Ascending aorta (tissue), 2 donors: Measurements from ENCODE around the gene ADAMTS2. TPM values are rescaled to one million over a fixed set of nuclear protein-coding genes. Genes with fewer than 3 reads are reported as not detected.

Experiments used
- DNase-seq, 2 donors: peaks; one replicate each; pipeline ENCODE4 v3.0.0-alpha.2; 2019; ENCODE audit warnings: low spot score in 2 of 2
- H3K27ac ChIP-seq, 2 donors: fragments of 200-600 bp; sonication (generic); one replicate each; pipeline ENCODE4 v1.5.1; 2016 to 2017; ENCODE audit warnings: mild to moderate bottlenecking in 1 of 2
- H3K27me3 ChIP-seq: fragments of 200-600 bp; sonication (generic); one replicate; pipeline ENCODE4 v1.5.1; 2017
- H3K36me3 ChIP-seq, 2 donors: fragments of 200-600 bp; sonication (generic); one replicate each; pipeline ENCODE4 v1.5.1; 2016
- H3K4me1 ChIP-seq, 2 donors: fragments of 200-600 bp; sonication (generic); one replicate each; pipeline ENCODE4 v1.5.1; 2016 to 2017; ENCODE audit warnings: mild to moderate bottlenecking in 1 of 2
- H3K4me3 ChIP-seq, 2 donors: fragments of 200-600 bp; sonication (generic); one replicate each; pipeline ENCODE4 v1.5.1; 2016 to 2017; ENCODE audit warnings: mild to moderate bottlenecking in 1 of 2
- H3K9me3 ChIP-seq, 2 donors: fragments of 200-600 bp; sonication (generic); one replicate each; pipeline ENCODE4 v1.5.1; 2016
- intact Hi-C: fragments of 100-400 bp; cut with DNase I; formaldehyde crosslinking; loops from one replicate; pipeline ENCODE4 v1.15.1; 2023
- total RNA-seq: library from RNA; depleted of rRNA; stranded (reverse); fragments of >200 nt; gene quantifications from one replicate; pipeline ENCODE4 v1.1.0, GENCODE V29; 2016
- TF ChIP-seq, protein P1 (sequence below), 3 experiments: fragments of 200-600 bp in 2 of 3; fragments of 450-650 bp in 1 of 3; sonication (generic) in 2 of 3; IDR thresholded peaks; one replicate each; pipeline ENCODE4 v1.5.1; 2016 to 2019; ENCODE audit warnings: antibody characterized with exemption in 3 of 3, mild to moderate bottlenecking in 1 of 3, moderate library complexity in 1 of 3

The ADAMTS2 gene
- total RNA-seq, 1 donor from 2014 or later = 51.0 TPM

DNA sequence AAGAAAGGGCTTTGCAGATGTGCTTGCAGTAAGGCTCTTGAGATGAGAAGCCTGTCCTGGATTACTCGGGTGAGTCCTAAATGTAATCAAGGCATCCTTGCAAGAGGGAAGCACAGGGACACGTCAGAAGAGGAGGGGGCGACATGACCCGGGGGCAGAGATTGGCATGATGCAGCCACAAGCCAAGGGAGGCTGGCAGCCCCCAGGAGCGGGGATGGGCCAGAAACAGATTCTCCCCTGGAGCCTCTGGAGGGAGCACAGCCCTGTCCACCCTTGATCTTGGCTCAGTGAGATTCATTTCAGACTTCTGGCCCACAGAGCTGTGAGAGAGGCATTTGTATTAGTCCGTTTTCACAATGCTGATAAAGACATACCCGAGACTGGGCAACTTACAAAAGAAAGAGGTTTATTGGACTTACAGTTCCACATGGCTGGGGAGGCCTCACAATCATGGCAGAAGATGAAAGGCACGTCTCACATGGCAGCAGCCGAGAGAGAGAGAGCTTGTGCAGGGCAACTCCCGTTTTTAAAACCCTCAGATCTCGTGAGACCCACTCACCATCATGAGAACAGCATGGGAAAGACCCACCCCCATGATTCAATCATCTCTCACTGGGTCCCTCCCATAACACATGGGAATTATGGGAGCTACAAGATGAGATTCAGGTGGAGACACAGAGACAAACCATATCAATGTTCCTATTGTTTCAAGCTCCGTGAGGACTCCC, 76.1 kb downstream of the ADAMTS2 start:
- Histone ChIP-seq H3K4me3 (no peak overlapping the region), H3K9me3 (no peaks in the 10 kb centered on the region), H3K27me3 (no peaks in the 10 kb centered on the region), H3K4me1 (peaks cover 22 to 42% of the 10 kb centered on the region in 2 donors), H3K27ac (peak overlapping the region in 1 of 2 donors; percentile 70), H3K36me3 (no peaks in the 10 kb centered on the region)
- TF ChIP-seq, protein P1, sequence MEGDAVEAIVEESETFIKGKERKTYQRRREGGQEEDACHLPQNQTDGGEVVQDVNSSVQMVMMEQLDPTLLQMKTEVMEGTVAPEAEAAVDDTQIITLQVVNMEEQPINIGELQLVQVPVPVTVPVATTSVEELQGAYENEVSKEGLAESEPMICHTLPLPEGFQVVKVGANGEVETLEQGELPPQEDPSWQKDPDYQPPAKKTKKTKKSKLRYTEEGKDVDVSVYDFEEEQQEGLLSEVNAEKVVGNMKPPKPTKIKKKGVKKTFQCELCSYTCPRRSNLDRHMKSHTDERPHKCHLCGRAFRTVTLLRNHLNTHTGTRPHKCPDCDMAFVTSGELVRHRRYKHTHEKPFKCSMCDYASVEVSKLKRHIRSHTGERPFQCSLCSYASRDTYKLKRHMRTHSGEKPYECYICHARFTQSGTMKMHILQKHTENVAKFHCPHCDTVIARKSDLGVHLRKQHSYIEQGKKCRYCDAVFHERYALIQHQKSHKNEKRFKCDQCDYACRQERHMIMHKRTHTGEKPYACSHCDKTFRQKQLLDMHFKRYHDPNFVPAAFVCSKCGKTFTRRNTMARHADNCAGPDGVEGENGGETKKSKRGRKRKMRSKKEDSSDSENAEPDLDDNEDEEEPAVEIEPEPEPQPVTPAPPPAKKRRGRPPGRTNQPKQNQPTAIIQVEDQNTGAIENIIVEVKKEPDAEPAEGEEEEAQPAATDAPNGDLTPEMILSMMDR (IDR thresholded peaks at IDR 0.05) = no peak
- peak in 1 of 2 donors; percentile 55 for DNase-seq
- intact Hi-C loops = loop anchor here (5.0 to 10.0 kb wide), 2 partner anchors 43 to 286 kb away; partner anchors contain the start of gene RUFY1

DNA sequence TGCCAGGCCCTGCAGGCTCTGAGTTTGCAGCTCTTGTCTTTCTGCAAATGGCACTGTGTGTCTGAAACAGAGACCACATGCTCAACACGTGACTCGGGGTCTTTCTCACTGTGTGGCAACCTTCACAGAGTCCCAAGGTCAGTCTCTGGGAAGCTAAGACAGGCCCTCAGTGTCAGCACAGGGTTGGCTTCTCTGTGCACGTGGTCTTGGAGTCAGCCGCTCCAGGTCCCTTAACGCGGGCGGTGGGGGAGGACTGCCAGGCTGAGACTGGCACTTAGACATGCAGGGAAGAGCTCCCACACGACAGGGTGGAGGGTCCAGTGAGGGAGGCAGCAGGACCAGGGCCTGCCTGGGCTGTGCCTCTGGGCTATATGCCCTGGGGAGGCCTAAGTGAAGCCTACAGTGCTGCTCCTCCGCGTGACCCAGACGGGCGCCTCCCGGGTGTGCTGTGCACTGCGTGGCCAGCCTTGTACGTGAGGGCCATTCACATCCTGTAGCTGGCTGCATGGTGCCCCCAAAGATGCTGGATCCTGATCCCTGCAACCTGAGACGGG, 76.8 kb downstream of the ADAMTS2 start:
- intact Hi-C loops = loop anchor here (5.0 to 10.0 kb wide), 2 partner anchors 44 to 286 kb away; partner anchors contain the start of gene RUFY1
- Histone ChIP-seq H3K9me3 (no peaks in the 10 kb centered on the region), H3K4me3 (no peak overlapping the region), H3K27me3 (no peaks in the 10 kb centered on the region), H3K36me3 (no peaks in the 10 kb centered on the region), H3K27ac (no peak overlapping the region), H3K4me1 (peaks cover 22 to 42% of the 10 kb centered on the region in 2 donors)
- DNase-seq = peak in 1 of 2 donors; percentile 47
- TF ChIP-seq, protein P1 (IDR thresholded peaks at IDR 0.05) = no peak

DNA sequence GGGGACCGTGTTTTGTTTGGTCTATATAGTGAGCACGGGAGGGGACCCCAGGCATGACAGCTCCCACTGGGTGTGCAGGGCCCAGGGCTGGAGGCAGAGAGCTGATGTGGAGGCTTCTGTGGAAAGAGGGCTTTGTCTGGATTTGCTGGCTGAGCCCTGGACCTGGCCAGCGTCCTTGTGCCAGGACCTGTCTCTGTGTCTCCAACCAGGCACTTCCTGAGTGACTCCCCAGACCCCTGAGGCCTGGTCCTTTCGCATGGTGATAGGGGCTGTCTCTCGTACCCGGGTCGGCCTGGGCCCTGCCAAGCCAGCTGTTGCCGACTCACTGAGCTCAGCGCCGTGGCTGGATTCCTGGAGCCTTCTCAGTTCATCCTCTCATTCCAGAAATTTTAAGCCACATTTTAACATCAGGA, 77.6 kb downstream of the ADAMTS2 start:
- H3K4me1 ChIP-seq = peaks cover 22 to 42% of the 10 kb centered on the region in 2 donors
- no peaks in the 10 kb centered on the region for H3K9me3 ChIP-seq
- peak overlapping the region in 1 of 2 donors; percentile 33 for H3K27ac ChIP-seq
- TF ChIP-seq, protein P1 (IDR thresholded peaks at IDR 0.05) = no peak
- H3K27me3 ChIP-seq = no peaks in the 10 kb centered on the region
- H3K36me3 ChIP-seq = no peaks in the 10 kb centered on the region
- intact Hi-C loops = loop anchor here (2.0 to 10.0 kb wide), 3 partner anchors 27 to 287 kb away; partner anchors contain the start of gene RUFY1
- DNase-seq = peak in 1 of 2 donors; percentile 63
- no peak overlapping the region for H3K4me3 ChIP-seq

DNA sequence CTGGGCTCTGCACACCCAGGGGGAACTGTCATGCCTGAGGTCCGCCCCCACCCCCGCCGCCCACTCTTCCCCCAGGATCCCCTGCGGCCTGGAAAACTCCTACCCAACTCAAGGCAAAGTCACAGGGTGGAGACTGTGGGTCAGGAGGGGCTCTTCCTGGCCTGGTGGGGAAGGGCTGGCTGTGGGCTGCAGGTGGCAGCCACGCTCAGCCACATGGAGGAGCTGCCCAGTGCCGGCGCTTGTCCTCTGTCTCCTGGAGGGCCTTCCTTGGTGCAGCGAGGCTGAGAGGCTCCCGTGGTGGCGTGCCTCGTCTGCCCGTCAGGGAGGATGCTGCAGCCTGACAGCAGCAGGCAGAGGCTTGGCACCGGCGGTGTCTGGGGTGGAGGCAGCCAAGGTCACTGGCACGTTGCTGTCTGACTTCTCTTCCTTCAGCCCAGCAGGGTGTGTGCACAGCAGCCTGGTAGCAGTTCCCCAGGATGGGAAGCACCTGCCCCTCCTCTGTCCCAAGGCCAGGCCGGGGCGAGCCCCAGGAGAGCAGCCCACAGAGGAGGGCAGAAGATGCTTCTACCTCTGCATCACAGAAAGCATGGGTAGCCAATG, 78.1 kb downstream of the ADAMTS2 start:
- Histone ChIP-seq H3K4me3 (no peak overlapping the region), H3K27me3 (no peaks in the 10 kb centered on the region), H3K27ac (peak overlapping the region in 1 of 2 donors; percentile 33), H3K9me3 (no peaks in the 10 kb centered on the region), H3K4me1 (peaks cover 22 to 42% of the 10 kb centered on the region in 2 donors), H3K36me3 (no peaks in the 10 kb centered on the region)
- peak; percentile 5 to 63 for DNase-seq
- TF ChIP-seq, protein P1 (IDR thresholded peaks at IDR 0.05) = no peak
- intact Hi-C loops = loop anchor here (2.0 to 10.0 kb wide), 3 partner anchors 28 to 288 kb away; partner anchors contain the start of gene RUFY1

DNA sequence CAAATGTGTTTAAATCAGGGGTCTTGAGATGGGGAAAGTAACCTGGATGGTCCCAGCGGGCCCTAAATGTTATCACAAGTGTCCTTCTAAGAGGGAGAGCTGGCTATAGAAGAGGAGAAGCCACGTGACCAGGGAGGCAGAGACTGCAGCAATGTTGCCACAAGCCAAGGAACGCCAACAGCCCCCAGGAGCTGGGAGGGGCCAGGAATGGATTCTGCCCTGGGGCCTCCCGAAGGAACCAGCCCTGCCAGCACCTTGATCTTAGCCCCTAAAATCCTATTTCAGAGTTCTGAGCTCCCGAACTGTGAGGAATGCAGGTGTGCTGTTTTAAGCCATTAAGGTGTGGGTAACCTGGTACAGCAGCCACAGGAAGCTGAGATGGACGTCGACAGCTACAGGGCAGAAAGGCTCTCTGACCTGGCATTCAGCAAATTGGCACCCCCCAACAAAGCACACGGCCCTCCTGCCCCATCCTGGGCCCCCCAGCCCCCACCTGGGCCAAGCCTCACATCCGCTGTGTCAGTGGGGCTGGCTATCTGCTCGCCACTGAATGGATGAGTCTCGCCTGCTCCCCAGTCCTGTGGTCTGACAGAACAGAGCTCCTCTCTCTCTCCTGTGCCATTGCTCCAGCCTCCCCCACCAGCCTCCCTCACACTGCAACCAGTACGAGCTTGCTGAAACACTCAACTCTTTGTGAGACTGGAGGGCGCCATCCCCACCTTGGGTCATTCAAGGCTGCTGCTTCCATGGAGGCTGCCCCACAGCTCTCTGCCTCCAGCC, 78.8 kb downstream of the ADAMTS2 start:
- Histone ChIP-seq H3K27me3 (no peaks in the 10 kb centered on the region), H3K27ac (peak overlapping the region; percentile 73 to 75), H3K4me1 (peaks cover 22 to 41% of the 10 kb centered on the region in 2 donors), H3K4me3 (peak overlapping the region in 1 of 2 donors; percentile 9), H3K36me3 (no peaks in the 10 kb centered on the region), H3K9me3 (no peaks in the 10 kb centered on the region)
- intact Hi-C loops = loop anchor here (2.0 to 10.0 kb wide), 3 partner anchors 28 to 288 kb away; partner anchors contain the start of gene RUFY1
- TF ChIP-seq, protein P1 (IDR thresholded peaks at IDR 0.05) = no peak
- DNase-seq = peak in 1 of 2 donors; percentile 58
